NT2/D1 (cell line): ENCODE results near the gene CIB4.
A peak's percentile ranks its signal among the peaks of the same experiment; 100 is the strongest.

Source experiments
- DNase-seq: peaks from one replicate; pipeline ENCODE4 v3.0.0-alpha.2; 2011; ENCODE audit warnings: low read depth, low spot score
- H3K27me3 ChIP-seq: 2 replicates; pipeline ENCODE4 v1.6.0; 2011; ENCODE audit warnings: mild to moderate bottlenecking; ENCODE audit not compliant: insufficient read length, insufficient read depth
- H3K36me3 ChIP-seq: 2 replicates; pipeline ENCODE4 v1.6.1; 2011; ENCODE audit warnings: mild to moderate bottlenecking, low read length, mixed read lengths; ENCODE audit not compliant: insufficient read depth, insufficient read length
- H3K4me1 ChIP-seq: 2 replicates; pipeline ENCODE4 v1.5.1; 2011; ENCODE audit not compliant: insufficient read depth, insufficient read length
- H3K4me3 ChIP-seq: 2 replicates; pipeline ENCODE4 v1.5.1; 2011; ENCODE audit warnings: low read depth; ENCODE audit not compliant: insufficient read length
- H3K9ac ChIP-seq: 2 replicates; pipeline ENCODE4 v1.6.0; 2011; ENCODE audit warnings: low read depth; ENCODE audit not compliant: insufficient read length
- H3K9me3 ChIP-seq: 2 replicates; pipeline ENCODE4 v1.5.1; 2011; ENCODE audit warnings: mild to moderate bottlenecking, low read length; ENCODE audit not compliant: insufficient read depth
- SUZ12 ChIP-seq: IDR thresholded peaks from 2 replicates; pipeline ENCODE4 v1.6.1; 2011; ENCODE audit not compliant: insufficient read length, insufficient read depth; ENCODE audit errors: extremely low read depth
- YY1 ChIP-seq: IDR thresholded peaks from 2 replicates; pipeline ENCODE4 v1.6.1; 2011; ENCODE audit not compliant: insufficient read length, insufficient read depth
- ZNF274 ChIP-seq: IDR thresholded peaks from 2 replicates; pipeline ENCODE4 v1.6.1; 2011; ENCODE audit warnings: mild to moderate bottlenecking, low read depth, low read length

The CIB4 gene

DNA sequence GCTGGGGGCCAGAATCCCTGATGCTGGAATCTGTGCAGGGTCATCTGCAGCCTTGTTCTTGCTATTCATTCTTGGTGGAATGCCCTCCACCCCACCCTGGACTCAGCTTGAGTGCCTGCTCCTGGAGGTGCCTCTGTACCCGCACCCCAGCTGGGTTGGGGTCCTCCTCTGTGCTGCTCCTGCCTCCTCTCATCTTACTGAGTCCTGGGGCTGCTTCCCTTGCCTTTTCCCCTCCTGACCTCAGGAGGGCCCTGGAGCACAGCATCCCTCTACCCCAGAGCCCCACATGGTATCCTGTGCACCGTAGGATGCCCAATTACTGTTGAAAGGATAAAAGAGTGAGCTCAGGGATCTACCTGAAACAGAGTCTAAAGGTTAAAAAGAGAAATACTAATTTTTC is 81.6 kb downstream of the CIB4 start:
- no peak for DNase-seq
- no peaks in the 10 kb centered on the region for H3K9me3 ChIP-seq
- no peak for TF ChIP-seq YY1
- no peak for TF ChIP-seq SUZ12
- TF ChIP-seq ZNF274 = no peak
- H3K9ac ChIP-seq = no peak overlapping the region
- H3K4me1 ChIP-seq = peaks cover 7% of the 10 kb centered on the region
- no peak overlapping the region for H3K4me3 ChIP-seq
- H3K27me3 ChIP-seq = no peaks in the 10 kb centered on the region
- H3K36me3 ChIP-seq = no peaks in the 10 kb centered on the region

- H3K36me3 ChIP-seq = no peaks in the 10 kb centered on the region
- no peak overlapping the region for H3K4me3 ChIP-seq
- H3K4me1 ChIP-seq = peaks cover 7% of the 10 kb centered on the region
- H3K27me3 ChIP-seq = no peaks in the 10 kb centered on the region
- TF ChIP-seq ZNF274 (no peak), SUZ12 (no peak), YY1 (no peak)
- H3K9ac ChIP-seq = no peak overlapping the region
- H3K9me3 ChIP-seq = no peaks in the 10 kb centered on the region
- no peak for DNase-seq
Measured at GRCh38 chr2:26559044-26559405, 82.1 kb downstream of the CIB4 start.

DNA sequence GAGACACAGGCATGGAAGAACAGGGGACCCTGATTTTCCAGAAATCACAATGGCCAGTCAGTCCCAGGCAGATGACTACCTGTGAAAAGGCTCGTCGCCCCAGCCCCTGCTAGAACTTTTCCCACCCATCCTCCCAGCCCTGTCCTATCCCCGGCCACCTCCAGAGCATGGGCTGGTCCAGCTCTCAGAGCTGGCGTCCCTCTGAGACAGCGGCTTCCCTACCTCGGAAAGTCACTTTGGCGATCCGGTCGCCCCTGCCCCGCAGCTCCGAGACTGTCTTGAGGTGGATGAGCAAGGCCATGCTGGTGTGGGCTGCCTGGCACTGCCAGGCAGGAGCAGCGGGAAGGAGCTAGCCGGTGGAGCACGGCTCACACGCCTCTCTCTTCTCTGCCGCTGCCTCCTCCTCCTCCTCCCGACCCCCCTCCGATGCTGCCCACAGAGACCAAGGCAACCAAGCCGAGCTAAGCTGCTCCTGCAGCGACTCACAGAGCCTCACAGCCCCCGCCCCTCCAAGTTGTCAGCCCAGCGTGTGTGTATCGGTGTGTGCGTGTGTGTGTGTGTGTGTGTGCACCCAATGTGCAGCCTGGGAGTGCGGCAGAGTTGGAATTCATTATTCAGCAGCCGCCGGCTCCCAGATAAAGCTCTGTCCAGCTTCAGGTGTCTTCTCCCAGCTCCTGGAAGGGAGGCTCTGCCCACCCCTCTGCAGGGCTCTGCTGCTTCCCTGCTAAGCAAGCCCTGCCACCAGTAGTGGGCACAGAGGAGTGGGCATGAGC is 82.7 kb downstream of the CIB4 start:
- Histone ChIP-seq H3K9ac (no peak overlapping the region), H3K4me1 (peaks cover 7% of the 10 kb centered on the region), H3K27me3 (no peaks in the 10 kb centered on the region), H3K9me3 (no peaks in the 10 kb centered on the region), H3K4me3 (no peak overlapping the region), H3K36me3 (no peaks in the 10 kb centered on the region)
- DNase-seq = no peak
- no peak for TF ChIP-seq YY1
- no peak for TF ChIP-seq ZNF274
- no peak for TF ChIP-seq SUZ12

DNA sequence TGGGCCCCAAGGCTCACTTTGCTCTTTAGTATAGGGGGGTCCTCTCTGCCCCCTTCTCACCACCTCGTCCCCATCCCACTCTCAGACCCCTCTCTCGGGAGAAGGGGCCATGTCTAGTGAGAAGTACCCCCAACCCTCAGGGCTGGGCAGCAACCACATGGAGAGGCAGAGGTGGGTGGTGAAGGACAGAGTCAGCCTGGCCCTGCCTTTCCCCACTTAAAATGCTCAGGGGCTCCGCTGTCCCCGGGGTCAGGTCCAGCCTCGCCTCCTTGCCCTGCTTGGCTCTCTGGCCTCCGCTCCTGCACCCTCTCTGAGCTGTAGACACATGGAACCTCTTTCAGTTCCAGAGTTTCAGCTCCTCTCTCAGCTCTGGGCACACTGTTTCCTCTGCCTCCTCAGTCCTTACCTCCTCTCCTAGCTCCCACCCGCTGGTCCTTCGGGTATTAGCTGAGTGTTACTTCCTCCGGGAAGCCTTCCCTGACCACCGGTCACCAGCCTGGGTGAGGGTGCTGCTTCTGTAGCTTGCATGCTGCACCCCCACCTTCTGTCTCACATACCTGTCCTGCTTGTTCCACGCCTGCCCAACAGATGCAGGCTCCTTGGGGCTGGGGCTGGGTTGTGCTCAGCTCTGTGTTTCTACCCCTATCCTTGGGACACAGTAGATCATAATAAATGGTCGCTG is 83.8 kb downstream of the CIB4 start:
- DNase-seq = no peak
- no peaks in the 10 kb centered on the region for H3K27me3 ChIP-seq

GRCh38 chr2:26556309-26557243 is 84.6 kb downstream of the CIB4 start:
- Histone ChIP-seq H3K36me3 (no peaks in the 10 kb centered on the region), H3K4me3 (no peak overlapping the region), H3K9me3 (no peaks in the 10 kb centered on the region), H3K4me1 (peaks cover 7% of the 10 kb centered on the region), H3K27me3 (no peaks in the 10 kb centered on the region), H3K9ac (peak overlapping the region; percentile 10)
- no peak for TF ChIP-seq SUZ12
- no peak for TF ChIP-seq ZNF274
- no peak for TF ChIP-seq YY1
- no peak for DNase-seq

More for the DNA sequence above, 83.8 kb downstream of the CIB4 start:
- Histone ChIP-seq H3K4me1 (peaks cover 7% of the 10 kb centered on the region), H3K9me3 (no peaks in the 10 kb centered on the region), H3K36me3 (no peaks in the 10 kb centered on the region), H3K9ac (peak overlapping the region; percentile 18), H3K4me3 (no peak overlapping the region)
- TF ChIP-seq ZNF274 (no peak), SUZ12 (no peak), YY1 (no peak)

DNA sequence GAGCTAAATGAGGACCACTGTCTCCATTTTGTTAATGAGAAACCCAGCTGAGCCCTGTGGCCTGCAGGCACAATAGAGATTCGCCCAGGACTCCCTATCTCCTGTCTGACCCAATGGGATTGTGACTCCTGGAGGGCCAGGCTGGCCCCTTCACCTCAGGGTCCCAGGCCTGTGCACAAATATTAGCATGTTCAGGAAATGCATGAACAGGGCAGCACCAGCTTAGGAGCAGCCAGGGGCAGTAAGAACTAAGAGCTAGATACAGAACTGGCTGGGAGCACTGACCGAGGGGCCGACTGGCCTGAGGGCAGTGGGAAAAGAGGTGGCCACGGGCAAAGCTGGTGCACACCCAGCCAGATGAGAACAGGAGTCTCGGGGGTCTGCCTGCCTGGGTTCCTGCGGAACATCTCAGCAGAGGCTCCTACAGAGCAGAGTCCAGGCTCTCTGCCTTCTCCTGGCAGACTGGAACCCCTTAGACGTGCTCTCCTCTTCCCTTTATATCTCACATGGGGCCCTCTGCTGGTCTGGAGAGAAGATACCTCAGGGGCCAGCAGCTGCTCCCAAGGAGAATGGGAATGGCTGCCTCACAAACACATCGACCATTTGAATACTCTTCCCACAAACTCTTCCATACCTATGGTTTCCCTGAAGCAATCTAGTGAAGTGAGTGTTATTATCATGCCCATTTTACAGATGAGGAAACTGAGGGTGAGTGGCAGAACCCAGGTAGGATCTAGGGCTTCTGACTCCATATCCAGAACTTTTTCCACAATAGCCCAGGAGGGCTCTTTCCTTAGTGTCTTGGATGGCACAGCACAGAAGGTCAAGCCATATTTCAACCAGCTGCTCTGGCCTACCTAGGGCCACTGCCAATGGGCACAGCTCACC is 85.7 kb downstream of the CIB4 start:
- H3K36me3 ChIP-seq = no peaks in the 10 kb centered on the region
- no peak for TF ChIP-seq ZNF274
- no peak for TF ChIP-seq YY1
- no peak for TF ChIP-seq SUZ12
- no peak overlapping the region for H3K4me3 ChIP-seq
- no peaks in the 10 kb centered on the region for H3K27me3 ChIP-seq
- H3K9me3 ChIP-seq = no peaks in the 10 kb centered on the region
- peaks cover 7% of the 10 kb centered on the region for H3K4me1 ChIP-seq
- H3K9ac ChIP-seq = no peak overlapping the region
- no peak for DNase-seq
